GM12864 (cell line): ENCODE measurements around the gene NDRG3.

Source experiments
- DNase-seq: peaks from one replicate; pipeline ENCODE4 v3.0.0-alpha.2; 2011; ENCODE audit warnings: low read depth
- H3K4me3 ChIP-seq: 2 replicates; pipeline ENCODE4 v1.5.1; 2011; ENCODE audit warnings: mild to moderate bottlenecking, low read depth, low read length, control low read depth
- TF ChIP-seq, protein P1 (sequence below): IDR thresholded peaks from 2 replicates; pipeline ENCODE4 v1.5.1; 2011; ENCODE audit warnings: low read depth, mild to moderate bottlenecking, moderate library complexity, low read length, control low read depth, inconsistent platforms; ENCODE audit errors: missing control alignments

NDRG3 gene

DNA sequence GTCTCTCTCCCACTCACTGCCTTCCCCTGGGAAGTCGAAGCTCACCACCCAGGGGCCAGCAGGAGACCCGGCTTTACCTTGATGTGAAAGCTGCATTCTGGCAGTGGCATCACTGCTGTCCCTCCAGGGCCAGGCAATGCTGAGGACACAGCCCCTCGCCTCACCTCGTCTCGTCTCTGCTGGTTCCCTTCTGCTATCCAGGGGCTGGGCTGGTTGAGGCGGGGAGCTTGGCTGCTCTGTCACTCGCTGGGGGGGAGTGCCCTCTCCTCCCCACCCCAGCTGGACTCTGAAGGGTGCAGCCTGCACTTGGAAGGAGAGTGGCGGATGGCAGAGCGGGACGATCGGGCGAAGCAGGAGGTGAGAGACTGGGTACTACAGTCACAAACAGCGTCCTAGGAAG is 40.4 kb upstream of the NDRG3 start:
- no peak overlapping the region for H3K4me3 ChIP-seq
- TF ChIP-seq, protein P1, sequence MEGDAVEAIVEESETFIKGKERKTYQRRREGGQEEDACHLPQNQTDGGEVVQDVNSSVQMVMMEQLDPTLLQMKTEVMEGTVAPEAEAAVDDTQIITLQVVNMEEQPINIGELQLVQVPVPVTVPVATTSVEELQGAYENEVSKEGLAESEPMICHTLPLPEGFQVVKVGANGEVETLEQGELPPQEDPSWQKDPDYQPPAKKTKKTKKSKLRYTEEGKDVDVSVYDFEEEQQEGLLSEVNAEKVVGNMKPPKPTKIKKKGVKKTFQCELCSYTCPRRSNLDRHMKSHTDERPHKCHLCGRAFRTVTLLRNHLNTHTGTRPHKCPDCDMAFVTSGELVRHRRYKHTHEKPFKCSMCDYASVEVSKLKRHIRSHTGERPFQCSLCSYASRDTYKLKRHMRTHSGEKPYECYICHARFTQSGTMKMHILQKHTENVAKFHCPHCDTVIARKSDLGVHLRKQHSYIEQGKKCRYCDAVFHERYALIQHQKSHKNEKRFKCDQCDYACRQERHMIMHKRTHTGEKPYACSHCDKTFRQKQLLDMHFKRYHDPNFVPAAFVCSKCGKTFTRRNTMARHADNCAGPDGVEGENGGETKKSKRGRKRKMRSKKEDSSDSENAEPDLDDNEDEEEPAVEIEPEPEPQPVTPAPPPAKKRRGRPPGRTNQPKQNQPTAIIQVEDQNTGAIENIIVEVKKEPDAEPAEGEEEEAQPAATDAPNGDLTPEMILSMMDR: no peak
- DNase-seq: no peak

DNA sequence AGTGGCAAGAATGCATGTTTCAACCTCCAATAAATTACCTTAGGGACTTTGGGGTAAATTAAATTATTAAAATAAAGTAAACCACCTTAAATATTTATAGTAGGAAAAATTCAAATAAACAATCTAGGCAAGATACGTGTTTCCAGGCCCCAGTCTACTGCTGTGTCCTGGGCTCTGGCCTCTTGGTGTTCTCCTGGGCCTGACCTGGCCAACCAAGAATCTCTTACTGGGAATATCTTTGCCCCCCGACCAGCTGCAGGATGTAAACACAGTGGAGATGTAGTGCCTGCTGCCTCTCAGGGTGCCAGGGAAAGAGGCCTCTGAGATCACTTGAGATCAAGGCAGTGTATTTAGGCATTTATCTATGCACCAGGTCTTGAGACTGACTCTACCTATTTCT is 39.4 kb upstream of the NDRG3 start:
- TF ChIP-seq, protein P1: no peak
- H3K4me3 ChIP-seq: no peak overlapping the region
- DNase-seq: no peak

DNA sequence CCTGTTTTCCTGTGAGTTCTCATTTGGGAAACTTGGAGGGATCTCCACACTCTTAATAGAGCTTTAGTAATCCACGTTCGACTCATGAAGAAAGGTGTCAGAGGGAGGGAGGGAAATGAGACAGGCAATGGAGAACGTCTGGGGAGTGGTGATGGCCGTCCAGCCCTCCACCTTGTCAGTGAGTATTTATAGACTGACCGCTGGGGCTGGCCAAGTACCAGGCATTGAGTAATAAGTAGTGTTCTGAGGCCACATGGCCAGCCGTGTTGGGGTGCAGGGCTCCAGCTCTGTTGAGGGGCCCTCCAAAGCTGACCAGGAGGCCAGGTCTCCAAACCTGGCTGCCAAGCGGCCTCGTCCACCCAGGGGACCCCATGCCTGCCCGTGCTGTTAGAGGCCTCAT is 39.0 kb upstream of the NDRG3 start:
- DNase-seq: no peak
- H3K4me3 ChIP-seq: no peak overlapping the region
- TF ChIP-seq, protein P1: no peak

DNA sequence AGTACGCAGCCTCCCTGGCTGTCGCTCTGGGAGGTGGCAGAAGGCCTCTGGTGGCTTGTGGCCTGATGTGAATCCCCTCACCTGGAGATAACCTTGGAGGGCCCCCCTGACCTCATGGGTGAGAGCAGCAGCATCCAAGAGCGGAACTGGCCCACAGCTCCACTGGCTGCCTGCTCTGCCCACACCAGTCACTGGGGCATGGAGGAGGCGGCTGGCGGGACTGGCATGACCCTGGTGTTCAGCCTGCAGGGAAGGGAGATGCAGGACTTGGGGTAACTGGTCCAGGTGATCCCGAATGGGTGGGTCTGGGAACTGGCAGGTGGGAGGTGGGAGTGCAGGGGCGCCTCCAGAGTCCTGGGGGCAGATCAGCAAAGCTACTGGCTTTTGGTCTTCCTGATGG is 38.2 kb upstream of the NDRG3 start:
- TF ChIP-seq, protein P1: no peak
- DNase-seq: no peak
- H3K4me3 ChIP-seq: no peak overlapping the region

DNA sequence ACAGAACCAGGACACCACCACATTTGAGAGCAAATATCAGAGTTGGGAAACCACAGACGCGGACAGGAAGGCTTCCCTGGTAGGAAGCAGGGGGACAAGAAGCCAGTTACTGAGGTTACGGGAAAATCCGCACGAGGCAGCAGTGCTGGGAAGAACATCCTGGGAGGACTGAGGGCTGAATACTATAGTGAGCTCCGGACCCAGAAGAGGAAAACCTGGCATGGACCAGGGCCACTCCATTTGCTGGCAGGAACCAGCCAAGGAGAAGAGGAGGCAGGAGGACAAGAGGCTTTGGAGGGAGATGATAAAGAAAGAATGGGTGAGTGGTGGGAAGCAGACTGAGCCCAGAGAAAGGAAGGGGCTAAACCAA is 33.8 kb upstream of the NDRG3 start:
- TF ChIP-seq, protein P1: no peak
- no peak overlapping the region for H3K4me3 ChIP-seq
- DNase-seq: no peak

DNA sequence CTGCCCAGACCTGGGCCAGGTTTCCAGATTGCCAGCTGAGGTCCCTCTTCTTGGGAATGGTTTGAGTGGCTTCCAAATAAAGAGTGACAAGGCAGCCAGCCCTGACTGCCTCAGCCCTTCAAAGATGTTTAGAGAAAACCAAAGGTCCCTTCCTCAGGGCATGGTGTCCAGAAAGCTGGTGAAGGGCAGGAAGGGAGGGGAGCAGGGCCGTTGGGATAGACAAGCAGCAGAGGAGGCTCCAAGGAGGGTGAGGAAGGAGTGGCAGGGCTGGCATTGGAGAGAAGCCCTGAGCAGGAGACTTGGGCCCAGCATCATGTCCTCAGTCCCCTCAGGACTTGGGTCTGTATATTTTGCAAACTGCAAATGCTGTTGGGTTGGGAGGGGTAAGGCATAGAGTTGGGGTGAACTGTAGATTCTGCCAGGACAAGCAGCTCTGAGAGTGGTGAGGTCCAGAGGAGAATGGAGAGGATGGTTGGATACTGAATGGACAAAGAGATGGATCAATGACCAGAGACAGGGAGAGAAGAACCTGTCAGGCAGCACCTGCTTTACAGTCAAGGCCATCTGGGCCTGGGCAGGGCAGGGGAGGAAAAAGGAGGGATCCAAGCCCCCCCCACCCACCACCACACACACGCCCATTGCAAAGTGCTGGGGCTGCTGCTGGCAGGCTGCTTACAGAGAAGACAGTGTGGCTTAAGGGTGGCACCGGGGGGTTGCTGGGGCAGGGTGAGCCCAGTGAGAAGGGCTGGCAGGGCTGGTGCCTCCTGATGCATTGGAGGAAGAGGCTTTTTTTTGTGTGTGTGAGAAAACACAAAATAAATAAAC is 33.2 kb upstream of the NDRG3 start:
- no peak for DNase-seq
- H3K4me3 ChIP-seq: no peak overlapping the region
- TF ChIP-seq, protein P1: no peak

DNA sequence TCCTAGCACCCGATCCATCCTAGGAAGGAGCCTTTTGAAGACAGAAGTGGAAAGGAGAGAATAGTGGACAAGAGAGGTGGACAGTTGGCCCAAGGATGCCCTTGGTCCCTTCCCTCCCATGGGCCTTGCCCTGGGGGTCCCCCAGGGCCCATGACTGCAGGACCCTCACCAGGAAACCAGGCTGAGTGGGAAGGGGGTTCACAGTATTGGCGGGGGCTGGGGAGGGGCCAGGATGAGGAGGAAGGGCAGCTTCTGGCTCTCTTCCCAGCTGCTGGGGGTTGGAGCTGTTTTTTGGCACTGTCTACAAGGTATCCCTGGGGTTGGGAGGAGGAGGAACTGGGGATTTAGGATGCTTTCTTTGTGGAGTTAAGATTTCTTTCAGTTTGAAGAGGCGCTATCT is 31.7 kb upstream of the NDRG3 start:
- H3K4me3 ChIP-seq: no peak overlapping the region
- DNase-seq: no peak
- TF ChIP-seq, protein P1: no peak
